ENCODE data around the gene SYNDIG1L. TPM values are rescaled to one million over a fixed set of nuclear protein-coding genes. Genes with fewer than 3 reads are reported as not detected.

Gene SYNDIG1L
- total RNA-seq, 1 donor from 2014 or later = not detected

DNA sequence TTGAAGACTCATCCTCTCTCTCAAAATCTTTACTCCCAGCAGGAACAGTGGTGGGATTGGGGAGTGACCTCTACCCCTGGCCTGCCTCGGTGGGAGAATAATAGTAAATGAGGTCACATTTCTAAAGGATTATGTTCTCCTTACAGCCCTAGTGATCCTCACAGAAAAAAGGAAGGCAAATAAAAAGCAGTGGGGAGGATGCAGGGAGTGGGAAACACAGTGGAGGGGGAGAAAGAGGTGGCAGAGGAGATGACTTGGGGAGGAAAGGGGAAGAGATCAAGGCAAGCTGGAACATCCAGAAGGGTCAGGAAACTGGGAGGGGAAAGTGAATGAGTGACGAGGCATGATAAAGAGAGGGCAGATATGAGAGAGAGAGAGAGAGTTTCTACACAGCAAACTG, 8.3 kb upstream of the SYNDIG1L start:
- H3K27me3 Mint-ChIP-seq (ENCODE audit: low read depth) = peaks cover 56% of the 10 kb centered on the region
- no peak for TF ChIP-seq CTCF (IDR thresholded peaks at IDR 0.05)
- no peak overlapping the region for H3K27ac Mint-ChIP-seq (ENCODE audit: unreplicated experiment)
- peaks cover 3% of the 10 kb centered on the region for H3K36me3 Mint-ChIP-seq (ENCODE audit: low read depth)
- H3K9me3 Mint-ChIP-seq (ENCODE audit: low read depth) = no peaks in the 10 kb centered on the region
- H3K4me1 Mint-ChIP-seq (ENCODE audit: low read depth) = no peaks in the 10 kb centered on the region
- no peak for DNase-seq (ENCODE audit: low spot score)
- no peak overlapping the region for H3K4me3 Mint-ChIP-seq (ENCODE audit: unreplicated experiment)

- Mint-ChIP-seq H3K27ac (ENCODE audit: unreplicated experiment) (no peak overlapping the region), H3K4me1 (ENCODE audit: low read depth) (peaks cover 2% of the 10 kb centered on the region), H3K36me3 (ENCODE audit: low read depth) (peaks cover 3% of the 10 kb centered on the region), H3K4me3 (ENCODE audit: unreplicated experiment) (no peak overlapping the region), H3K27me3 (ENCODE audit: low read depth) (peaks cover 58% of the 10 kb centered on the region), H3K9me3 (ENCODE audit: low read depth) (no peaks in the 10 kb centered on the region)
- no peak for TF ChIP-seq CTCF (IDR thresholded peaks at IDR 0.05)
- DNase-seq (ENCODE audit: low spot score) = no peak
Observed at GRCh38 chr14:74429991-74430390, 4.0 kb upstream of the SYNDIG1L start.

GRCh38 chr14:74429221-74429691, 3.2 kb upstream of the SYNDIG1L start:
- no peak for DNase-seq (ENCODE audit: low spot score)
- no peak for TF ChIP-seq CTCF (IDR thresholded peaks at IDR 0.05)
- peaks cover 2% of the 10 kb centered on the region for H3K4me1 Mint-ChIP-seq (ENCODE audit: low read depth)
- H3K36me3 Mint-ChIP-seq (ENCODE audit: low read depth) = peaks cover 3% of the 10 kb centered on the region
- H3K27me3 Mint-ChIP-seq (ENCODE audit: low read depth) = peaks cover 58% of the 10 kb centered on the region
- no peaks in the 10 kb centered on the region for H3K9me3 Mint-ChIP-seq (ENCODE audit: low read depth)
- H3K4me3 Mint-ChIP-seq (ENCODE audit: unreplicated experiment) = no peak overlapping the region
- no peak overlapping the region for H3K27ac Mint-ChIP-seq (ENCODE audit: unreplicated experiment)

DNA sequence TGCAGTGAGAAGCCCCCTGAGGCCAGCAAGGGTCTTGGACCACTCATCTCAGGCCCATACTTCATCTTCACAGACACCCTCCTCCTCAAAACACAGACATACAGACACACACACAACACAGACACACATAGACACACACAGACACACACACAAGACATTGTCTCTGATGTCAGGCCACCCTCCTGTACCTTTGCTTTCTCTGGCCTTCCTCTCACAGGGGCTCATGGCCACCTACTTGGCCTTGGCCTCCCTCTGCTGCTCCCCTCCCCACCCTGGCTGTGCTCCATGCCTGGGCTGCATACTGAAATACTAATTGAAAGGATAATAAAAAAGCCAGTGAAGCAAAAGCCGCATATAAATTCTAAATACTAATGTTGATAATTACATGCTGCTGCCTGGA, 1.6 kb upstream of the SYNDIG1L start:
- DNase-seq (ENCODE audit: low spot score) = no peak
- H3K27ac Mint-ChIP-seq (ENCODE audit: unreplicated experiment) = no peak overlapping the region

DNA sequence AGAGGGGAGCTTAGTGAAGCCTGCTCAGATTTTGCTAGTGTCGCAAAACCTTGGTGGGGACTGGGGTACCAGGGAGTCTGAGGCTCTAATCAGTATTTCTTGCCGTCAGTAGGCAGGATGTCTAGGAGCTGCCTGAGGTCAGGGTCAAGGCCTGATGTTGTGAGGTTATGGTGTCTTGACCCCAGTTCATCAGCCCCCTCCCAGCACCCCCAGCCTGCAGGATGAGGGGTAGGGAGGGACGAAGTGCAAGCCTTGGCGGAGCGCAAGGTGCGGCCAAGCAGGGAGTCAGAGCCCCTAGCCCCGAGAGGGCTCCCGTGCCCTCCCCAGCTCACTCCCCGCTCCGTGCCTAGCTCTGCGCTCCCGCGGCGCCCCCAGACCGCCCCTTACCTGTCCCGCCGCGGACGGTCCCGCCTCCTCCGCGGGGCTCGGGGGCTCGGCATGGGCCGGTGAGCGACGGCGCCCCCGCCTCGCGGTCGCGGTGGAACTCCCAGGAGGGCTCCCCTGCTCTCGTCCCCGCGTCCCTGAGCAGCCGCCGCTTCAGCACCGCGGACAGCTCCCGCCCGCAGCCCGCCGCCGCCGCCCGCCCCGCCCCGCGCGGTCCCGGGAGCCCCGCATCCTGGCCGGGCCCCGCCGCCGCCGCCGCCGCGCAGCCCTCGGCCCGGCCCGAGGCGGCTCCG, 347 bp downstream of the SYNDIG1L start:
- DNase-seq (ENCODE audit: low spot score) = no peak
- Mint-ChIP-seq H3K27me3 (ENCODE audit: low read depth) (peaks cover 66% of the 10 kb centered on the region), H3K27ac (ENCODE audit: unreplicated experiment) (no peak overlapping the region), H3K4me1 (ENCODE audit: low read depth) (peaks cover 2% of the 10 kb centered on the region), H3K36me3 (ENCODE audit: low read depth) (peaks cover 2% of the 10 kb centered on the region), H3K9me3 (ENCODE audit: low read depth) (peaks cover 6% of the 10 kb centered on the region), H3K4me3 (ENCODE audit: unreplicated experiment) (no peak overlapping the region)
- no peak for TF ChIP-seq CTCF (IDR thresholded peaks at IDR 0.05)

More for the DNA sequence above, 1.6 kb upstream of the SYNDIG1L start:
- Mint-ChIP-seq H3K4me3 (ENCODE audit: unreplicated experiment) (no peak overlapping the region), H3K4me1 (ENCODE audit: low read depth) (peaks cover 2% of the 10 kb centered on the region), H3K27me3 (ENCODE audit: low read depth) (peaks cover 64% of the 10 kb centered on the region), H3K36me3 (ENCODE audit: low read depth) (peaks cover 2% of the 10 kb centered on the region), H3K9me3 (ENCODE audit: low read depth) (no peaks in the 10 kb centered on the region)
- no peak for TF ChIP-seq CTCF (IDR thresholded peaks at IDR 0.05)

Data from chondrocyte (in vitro differentiated cells).